Activated CD4-positive, alpha-beta T cell treated with anti-CD3 and anti-CD28 coated beads, Interleukin-2, amount 10 ng/mL, durations not matched to agents 7 days and 5 days (primary cell): ENCODE results near the gene NOD1. TPM values are rescaled to one million over a fixed set of nuclear protein-coding genes. Genes with fewer than 3 reads are reported as not detected.

Experiments
- CTCF ChIA-PET: fragments of 350-600 bp; sonication (Branson Sonifier 250); formaldehyde crosslinking; loops from one replicate; lab custom pipeline; 2021; ENCODE audit warnings: antibody characterized with exemption; lab: Charles Lee
- POLR2A ChIA-PET: fragments of 350-600 bp; sonication (Branson Sonifier 250); formaldehyde crosslinking; loops from one replicate; lab custom pipeline; 2021; ENCODE audit warnings: antibody characterized with exemption; lab: Charles Lee
- DNase-seq: peaks from one replicate; pipeline ENCODE4 v3.0.0-alpha.2; 2020
- H3K27ac Mint-ChIP-seq: one replicate; pipeline ENCODE4 v1.8.0; 2021; ENCODE audit warnings: mild to moderate bottlenecking, moderate library complexity, mixed read lengths
- H3K27me3 Mint-ChIP-seq: one replicate; pipeline ENCODE4 v1.8.0; 2021; ENCODE audit warnings: mixed read lengths
- H3K36me3 Mint-ChIP-seq: one replicate; pipeline ENCODE4 v1.8.0; 2021; ENCODE audit warnings: low read depth, mixed read lengths
- H3K4me1 Mint-ChIP-seq: one replicate; pipeline ENCODE4 v1.8.0; 2021; ENCODE audit warnings: mixed read lengths
- H3K4me3 Mint-ChIP-seq: one replicate; pipeline ENCODE4 v1.8.0; 2021; ENCODE audit warnings: mild to moderate bottlenecking, moderate library complexity, mixed read lengths
- H3K9me3 Mint-ChIP-seq: one replicate; pipeline ENCODE4 v1.8.0; 2021; ENCODE audit warnings: mixed read lengths
- total RNA-seq, 2 experiments: library from RNA; stranded (reverse); gene quantifications; one replicate each; pipeline ENCODE4 v1.2.3, GENCODE V29; 2021

The NOD1 gene
- total RNA-seq, 2 experiments from 2014 or later: 17.0 to 21.1 TPM

- CTCF ChIA-PET: no interaction called here
These were observed 27.5 kb downstream of the NOD1 start for GRCh38 chr7:30450983-30451497.

GRCh38 chr7:30450240-30450982, 28.2 kb downstream of the NOD1 start:
- Mint-ChIP-seq H3K36me3 (peaks cover 27% of the 10 kb centered on the region), H3K9me3 (no peaks in the 10 kb centered on the region), H3K27me3 (no peaks in the 10 kb centered on the region), H3K27ac (no peak overlapping the region), H3K4me3 (no peak overlapping the region), H3K4me1 (peaks cover 8% of the 10 kb centered on the region)
- ChIA-PET CTCF (no interaction called here), POLR2A (no interaction called here)
- DNase-seq: no peak

More at GRCh38 chr7:30450983-30451497, 27.5 kb downstream of the NOD1 start:
- Mint-ChIP-seq H3K36me3 (peaks cover 25% of the 10 kb centered on the region), H3K27me3 (no peaks in the 10 kb centered on the region), H3K27ac (no peak overlapping the region), H3K4me3 (no peak overlapping the region), H3K4me1 (peaks cover 4% of the 10 kb centered on the region), H3K9me3 (no peaks in the 10 kb centered on the region)
- POLR2A ChIA-PET: no interaction called here
- no peak for DNase-seq

GRCh38 chr7:30448461-30449189, 30.0 kb downstream of the NOD1 start:
- no peaks in the 10 kb centered on the region for H3K9me3 Mint-ChIP-seq
- no peak overlapping the region for H3K4me3 Mint-ChIP-seq
- H3K36me3 Mint-ChIP-seq: peaks cover 25% of the 10 kb centered on the region
- peaks cover 8% of the 10 kb centered on the region for H3K4me1 Mint-ChIP-seq
- H3K27ac Mint-ChIP-seq: no peak overlapping the region
- ChIA-PET CTCF (interaction anchor here (0.6 kb wide), 2 partner anchors 52 to 116 kb away, joined by 3 to 4 read pairs; no protein-coding TSS in a partner anchor), POLR2A (no interaction called here)
- H3K27me3 Mint-ChIP-seq: no peaks in the 10 kb centered on the region
- no peak for DNase-seq

- no peaks in the 10 kb centered on the region for H3K27me3 Mint-ChIP-seq
- no peak for DNase-seq
- peaks cover 8% of the 10 kb centered on the region for H3K4me1 Mint-ChIP-seq
- no peak overlapping the region for H3K27ac Mint-ChIP-seq
- POLR2A ChIA-PET: no interaction called here
- CTCF ChIA-PET: interaction anchor here (0.8 kb wide), 1 partner anchor 10 kb away, joined by 3 read pairs; no protein-coding TSS in a partner anchor
- H3K9me3 Mint-ChIP-seq: no peaks in the 10 kb centered on the region
- peaks cover 23% of the 10 kb centered on the region for H3K36me3 Mint-ChIP-seq
- no peak overlapping the region for H3K4me3 Mint-ChIP-seq
These were observed 31.1 kb downstream of the NOD1 start for GRCh38 chr7:30447466-30447865.

- H3K27ac Mint-ChIP-seq: peak overlapping the region; percentile 78
- ChIA-PET POLR2A (no interaction called here), CTCF (interaction anchor here (1.2 kb wide), 1 partner anchor 21 kb away, joined by 3 read pairs; no protein-coding TSS in a partner anchor)
- no peaks in the 10 kb centered on the region for H3K27me3 Mint-ChIP-seq
- H3K36me3 Mint-ChIP-seq: peaks cover 20% of the 10 kb centered on the region
- H3K4me3 Mint-ChIP-seq: no peak overlapping the region
- H3K9me3 Mint-ChIP-seq: no peaks in the 10 kb centered on the region
- H3K4me1 Mint-ChIP-seq: peaks cover 8% of the 10 kb centered on the region
- no peak for DNase-seq
These were observed 32.3 kb downstream of the NOD1 start for GRCh38 chr7:30446266-30446665.

- ChIA-PET CTCF (interaction anchor here (1.2 kb wide), 1 partner anchor 21 kb away, joined by 3 read pairs; no protein-coding TSS in a partner anchor), POLR2A (no interaction called here)
- Mint-ChIP-seq H3K4me1 (peaks cover 8% of the 10 kb centered on the region), H3K4me3 (no peak overlapping the region), H3K36me3 (peaks cover 20% of the 10 kb centered on the region), H3K27ac (peak overlapping the region; percentile 78), H3K27me3 (no peaks in the 10 kb centered on the region), H3K9me3 (no peaks in the 10 kb centered on the region)
- DNase-seq: peak; percentile 88
These were observed 32.8 kb downstream of the NOD1 start for GRCh38 chr7:30445770-30446169.

GRCh38 chr7:30437823-30438574, 40.6 kb downstream of the NOD1 start:
- H3K36me3 Mint-ChIP-seq: peaks cover 47% of the 10 kb centered on the region
- CTCF ChIA-PET: interaction anchor here (1.2 to 1.4 kb wide), 3 partner anchors 10 to 126 kb away, joined by 3 read pairs; no protein-coding TSS in a partner anchor
- H3K4me3 Mint-ChIP-seq: no peak overlapping the region
- DNase-seq: no peak
- no peak overlapping the region for H3K27ac Mint-ChIP-seq
- H3K4me1 Mint-ChIP-seq: peaks cover 2% of the 10 kb centered on the region
- POLR2A ChIA-PET: no interaction called here
- H3K9me3 Mint-ChIP-seq: no peaks in the 10 kb centered on the region
- no peaks in the 10 kb centered on the region for H3K27me3 Mint-ChIP-seq

GRCh38 chr7:30436518-30436917, 42.1 kb downstream of the NOD1 start:
- ChIA-PET CTCF (no interaction called here), POLR2A (no interaction called here)
- H3K4me1 Mint-ChIP-seq: peaks cover 2% of the 10 kb centered on the region
- no peaks in the 10 kb centered on the region for H3K27me3 Mint-ChIP-seq
- H3K4me3 Mint-ChIP-seq: no peak overlapping the region
- no peak for DNase-seq
- H3K9me3 Mint-ChIP-seq: no peaks in the 10 kb centered on the region
- H3K36me3 Mint-ChIP-seq: peaks cover 58% of the 10 kb centered on the region
- H3K27ac Mint-ChIP-seq: no peak overlapping the region

GRCh38 chr7:30436046-30436445, 42.5 kb downstream of the NOD1 start:
- POLR2A ChIA-PET: no interaction called here
- H3K27ac Mint-ChIP-seq: no peak overlapping the region
- H3K4me3 Mint-ChIP-seq: no peak overlapping the region
- peaks cover 63% of the 10 kb centered on the region for H3K36me3 Mint-ChIP-seq
- CTCF ChIA-PET: no interaction called here
- no peak for DNase-seq
- H3K4me1 Mint-ChIP-seq: peaks cover 5% of the 10 kb centered on the region
- no peaks in the 10 kb centered on the region for H3K9me3 Mint-ChIP-seq
- H3K27me3 Mint-ChIP-seq: no peaks in the 10 kb centered on the region

GRCh38 chr7:30434140-30434799, 44.3 kb downstream of the NOD1 start:
- DNase-seq: no peak
- no peak overlapping the region for H3K4me3 Mint-ChIP-seq
- no peaks in the 10 kb centered on the region for H3K9me3 Mint-ChIP-seq
- H3K4me1 Mint-ChIP-seq: peaks cover 7% of the 10 kb centered on the region
- no peaks in the 10 kb centered on the region for H3K27me3 Mint-ChIP-seq
- POLR2A ChIA-PET: no interaction called here
- peaks cover 69% of the 10 kb centered on the region for H3K36me3 Mint-ChIP-seq
- CTCF ChIA-PET: no interaction called here
- no peak overlapping the region for H3K27ac Mint-ChIP-seq

- no peaks in the 10 kb centered on the region for H3K27me3 Mint-ChIP-seq
- H3K9me3 Mint-ChIP-seq: no peaks in the 10 kb centered on the region
- ChIA-PET POLR2A (no interaction called here), CTCF (no interaction called here)
- peaks cover 73% of the 10 kb centered on the region for H3K36me3 Mint-ChIP-seq
- DNase-seq: no peak
- peaks cover 5% of the 10 kb centered on the region for H3K4me1 Mint-ChIP-seq
- no peak overlapping the region for H3K27ac Mint-ChIP-seq
- no peak overlapping the region for H3K4me3 Mint-ChIP-seq
These were observed 45.1 kb downstream of the NOD1 start for GRCh38 chr7:30433506-30433905.

- H3K36me3 Mint-ChIP-seq: peaks cover 72% of the 10 kb centered on the region
- no peak overlapping the region for H3K27ac Mint-ChIP-seq
- H3K4me3 Mint-ChIP-seq: no peak overlapping the region
- H3K9me3 Mint-ChIP-seq: no peaks in the 10 kb centered on the region
- peaks cover 5% of the 10 kb centered on the region for H3K4me1 Mint-ChIP-seq
- no peak for DNase-seq
- ChIA-PET POLR2A (no interaction called here), CTCF (no interaction called here)
- no peaks in the 10 kb centered on the region for H3K27me3 Mint-ChIP-seq
These were observed 45.5 kb downstream of the NOD1 start for GRCh38 chr7:30433082-30433481.
